Activated naive CD4-positive, alpha-beta T cell treated with anti-CD3 and anti-CD28 coated beads, Interleukin-2, amount 50 U/mL, for 24 hours (primary cell): ENCODE measurements around the gene CELF4.

Experiments
- H3K27ac Mint-ChIP-seq: one replicate; pipeline ENCODE4 v1.8.0; 2021; ENCODE audit warnings: mild to moderate bottlenecking, mixed read lengths
- H3K27me3 Mint-ChIP-seq: one replicate; pipeline ENCODE4 v1.8.0; 2021; ENCODE audit warnings: mixed read lengths
- H3K36me3 Mint-ChIP-seq: one replicate; pipeline ENCODE4 v1.8.0; 2021; ENCODE audit warnings: mixed read lengths
- H3K4me1 Mint-ChIP-seq: one replicate; pipeline ENCODE4 v1.8.0; 2021; ENCODE audit warnings: mixed read lengths
- H3K4me3 Mint-ChIP-seq: one replicate; pipeline ENCODE4 v1.8.0; 2021; ENCODE audit warnings: mild to moderate bottlenecking, mixed read lengths
- H3K9me3 Mint-ChIP-seq: one replicate; pipeline ENCODE4 v1.8.0; 2021; ENCODE audit warnings: mixed read lengths

CELF4 gene

GRCh38 chr18:37527395-37527794 lies 38.2 kb downstream of the CELF4 start:
- Mint-ChIP-seq H3K4me3 (no peak overlapping the region), H3K36me3 (no peaks in the 10 kb centered on the region), H3K4me1 (no peaks in the 10 kb centered on the region), H3K27ac (no peak overlapping the region), H3K27me3 (peaks cover 35% of the 10 kb centered on the region), H3K9me3 (no peaks in the 10 kb centered on the region)

- no peaks in the 10 kb centered on the region for H3K9me3 Mint-ChIP-seq
- H3K36me3 Mint-ChIP-seq = no peaks in the 10 kb centered on the region
- peaks cover 39% of the 10 kb centered on the region for H3K27me3 Mint-ChIP-seq
- no peak overlapping the region for H3K27ac Mint-ChIP-seq
- no peak overlapping the region for H3K4me3 Mint-ChIP-seq
- H3K4me1 Mint-ChIP-seq = no peaks in the 10 kb centered on the region
Measured at GRCh38 chr18:37525262-37525585, 40.4 kb downstream of the CELF4 start.

- no peak overlapping the region for H3K4me3 Mint-ChIP-seq
- H3K36me3 Mint-ChIP-seq = no peaks in the 10 kb centered on the region
- no peaks in the 10 kb centered on the region for H3K9me3 Mint-ChIP-seq
- H3K27me3 Mint-ChIP-seq = peaks cover 39% of the 10 kb centered on the region
- no peak overlapping the region for H3K27ac Mint-ChIP-seq
- no peaks in the 10 kb centered on the region for H3K4me1 Mint-ChIP-seq
Measured at GRCh38 chr18:37524498-37525261, 40.9 kb downstream of the CELF4 start.

DNA sequence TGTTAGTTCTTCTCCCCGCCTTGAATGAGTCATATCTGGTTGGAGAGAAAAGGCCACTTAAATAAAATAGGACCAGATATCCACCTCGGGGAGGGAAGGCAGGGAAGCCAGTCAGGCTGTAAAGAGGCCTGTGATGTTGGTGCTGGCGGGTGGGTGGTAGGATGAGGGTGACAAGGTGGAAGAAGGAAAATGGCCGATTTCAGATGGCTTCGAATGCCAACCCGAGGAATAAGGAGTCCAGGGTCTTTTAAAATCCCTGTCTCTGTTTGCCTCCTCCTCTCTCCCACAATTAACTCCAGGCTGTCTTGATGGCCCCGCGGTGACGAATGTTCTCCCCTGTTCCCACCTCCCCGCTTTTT lies 41.5 kb downstream of the CELF4 start:
- no peak overlapping the region for H3K4me3 Mint-ChIP-seq
- H3K27me3 Mint-ChIP-seq = peaks cover 37% of the 10 kb centered on the region
- no peak overlapping the region for H3K27ac Mint-ChIP-seq
- H3K36me3 Mint-ChIP-seq = no peaks in the 10 kb centered on the region
- H3K4me1 Mint-ChIP-seq = no peaks in the 10 kb centered on the region
- no peaks in the 10 kb centered on the region for H3K9me3 Mint-ChIP-seq

GRCh38 chr18:37521510-37522465 lies 43.8 kb downstream of the CELF4 start:
- Mint-ChIP-seq H3K9me3 (no peaks in the 10 kb centered on the region), H3K4me1 (no peaks in the 10 kb centered on the region), H3K4me3 (no peak overlapping the region), H3K27ac (no peak overlapping the region), H3K27me3 (peaks cover 33% of the 10 kb centered on the region), H3K36me3 (no peaks in the 10 kb centered on the region)

DNA sequence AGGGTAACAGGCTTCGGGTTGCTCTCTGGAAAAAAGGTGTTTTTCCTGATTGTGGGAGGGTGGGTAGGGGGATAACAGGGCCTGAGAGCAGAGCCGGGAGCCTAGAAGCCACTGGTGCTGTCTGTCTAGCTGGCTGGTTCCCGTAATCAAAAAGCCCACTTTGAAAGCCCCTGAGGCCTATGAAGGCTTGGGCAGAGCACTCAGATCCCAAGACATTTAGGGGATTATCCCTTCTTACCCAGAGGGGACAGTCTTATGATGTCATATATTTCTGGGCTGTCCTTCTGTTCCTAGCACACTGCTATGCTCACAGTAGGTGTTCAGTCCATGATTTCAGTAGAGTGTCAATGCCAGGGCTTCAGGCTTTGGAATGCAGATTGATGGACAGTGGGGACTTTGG lies 45.1 kb downstream of the CELF4 start:
- no peaks in the 10 kb centered on the region for H3K4me1 Mint-ChIP-seq
- H3K27me3 Mint-ChIP-seq = peaks cover 24% of the 10 kb centered on the region
- no peaks in the 10 kb centered on the region for H3K36me3 Mint-ChIP-seq
- H3K27ac Mint-ChIP-seq = no peak overlapping the region
- no peak overlapping the region for H3K4me3 Mint-ChIP-seq
- H3K9me3 Mint-ChIP-seq = no peaks in the 10 kb centered on the region

DNA sequence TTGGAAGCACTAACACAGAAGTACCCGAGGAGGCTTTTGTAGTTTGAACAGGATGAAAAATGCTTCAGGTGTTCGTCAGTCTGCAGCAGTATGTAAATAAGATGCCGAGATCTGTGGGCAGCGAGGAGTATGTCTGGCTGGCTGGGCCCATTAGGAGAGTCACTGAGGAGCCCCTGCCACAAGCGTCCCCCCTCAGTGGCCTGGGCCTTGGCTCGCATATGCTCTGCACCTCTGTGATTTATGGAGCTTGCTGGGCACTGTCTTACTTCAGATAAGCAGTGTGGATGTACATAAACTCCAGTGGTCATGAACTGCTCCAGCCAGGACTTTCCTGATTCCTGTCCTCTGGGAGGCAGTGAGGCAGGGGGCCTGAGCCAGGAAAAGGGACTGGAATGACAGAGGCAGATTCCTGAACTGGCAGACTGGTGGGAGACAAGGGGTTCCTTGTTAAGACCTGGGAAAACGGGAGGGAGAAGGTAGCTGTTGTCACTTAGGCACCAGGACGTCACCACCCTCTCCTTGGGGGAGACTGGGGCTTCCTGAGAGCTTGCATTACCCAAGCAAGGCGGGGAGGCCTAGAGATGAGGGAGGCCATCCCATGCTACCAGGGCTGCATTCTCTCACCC lies 46.0 kb downstream of the CELF4 start:
- H3K4me1 Mint-ChIP-seq = no peaks in the 10 kb centered on the region
- no peak overlapping the region for H3K4me3 Mint-ChIP-seq
- H3K9me3 Mint-ChIP-seq = no peaks in the 10 kb centered on the region
- H3K36me3 Mint-ChIP-seq = no peaks in the 10 kb centered on the region
- no peak overlapping the region for H3K27ac Mint-ChIP-seq
- H3K27me3 Mint-ChIP-seq = peaks cover 17% of the 10 kb centered on the region

GRCh38 chr18:37516361-37516853 lies 49.2 kb downstream of the CELF4 start:
- Mint-ChIP-seq H3K4me3 (no peak overlapping the region), H3K27me3 (no peaks in the 10 kb centered on the region), H3K36me3 (no peaks in the 10 kb centered on the region), H3K4me1 (no peaks in the 10 kb centered on the region), H3K27ac (no peak overlapping the region), H3K9me3 (peaks cover 2% of the 10 kb centered on the region)

DNA sequence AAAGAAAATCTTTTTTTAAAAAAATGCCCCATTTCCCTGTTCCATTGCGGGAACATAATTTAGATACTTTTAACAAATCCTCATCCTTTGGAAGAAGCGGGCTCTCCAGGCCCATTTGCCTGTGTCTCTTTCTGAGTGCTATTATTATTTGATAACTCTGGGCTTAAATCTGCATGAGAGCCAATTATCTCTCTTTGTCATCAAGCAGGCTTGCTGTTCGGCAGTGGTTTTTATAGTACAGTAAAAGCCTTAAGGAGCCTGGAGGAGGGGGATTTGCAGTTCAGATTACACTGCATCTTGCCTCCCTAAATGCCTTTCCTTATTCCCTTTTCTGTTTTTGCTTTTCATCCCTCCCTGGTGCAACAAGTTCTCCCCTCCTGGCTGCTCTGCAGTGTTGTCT lies 50.6 kb downstream of the CELF4 start:
- no peaks in the 10 kb centered on the region for H3K4me1 Mint-ChIP-seq
- H3K27ac Mint-ChIP-seq = no peak overlapping the region
- H3K36me3 Mint-ChIP-seq = no peaks in the 10 kb centered on the region
- no peak overlapping the region for H3K4me3 Mint-ChIP-seq
- no peaks in the 10 kb centered on the region for H3K27me3 Mint-ChIP-seq
- H3K9me3 Mint-ChIP-seq = peaks cover 4% of the 10 kb centered on the region

- no peak overlapping the region for H3K27ac Mint-ChIP-seq
- no peak overlapping the region for H3K4me3 Mint-ChIP-seq
- H3K9me3 Mint-ChIP-seq = peaks cover 4% of the 10 kb centered on the region
- H3K36me3 Mint-ChIP-seq = no peaks in the 10 kb centered on the region
- no peaks in the 10 kb centered on the region for H3K27me3 Mint-ChIP-seq
- no peaks in the 10 kb centered on the region for H3K4me1 Mint-ChIP-seq
Measured at GRCh38 chr18:37512400-37512799, 53.2 kb downstream of the CELF4 start.

DNA sequence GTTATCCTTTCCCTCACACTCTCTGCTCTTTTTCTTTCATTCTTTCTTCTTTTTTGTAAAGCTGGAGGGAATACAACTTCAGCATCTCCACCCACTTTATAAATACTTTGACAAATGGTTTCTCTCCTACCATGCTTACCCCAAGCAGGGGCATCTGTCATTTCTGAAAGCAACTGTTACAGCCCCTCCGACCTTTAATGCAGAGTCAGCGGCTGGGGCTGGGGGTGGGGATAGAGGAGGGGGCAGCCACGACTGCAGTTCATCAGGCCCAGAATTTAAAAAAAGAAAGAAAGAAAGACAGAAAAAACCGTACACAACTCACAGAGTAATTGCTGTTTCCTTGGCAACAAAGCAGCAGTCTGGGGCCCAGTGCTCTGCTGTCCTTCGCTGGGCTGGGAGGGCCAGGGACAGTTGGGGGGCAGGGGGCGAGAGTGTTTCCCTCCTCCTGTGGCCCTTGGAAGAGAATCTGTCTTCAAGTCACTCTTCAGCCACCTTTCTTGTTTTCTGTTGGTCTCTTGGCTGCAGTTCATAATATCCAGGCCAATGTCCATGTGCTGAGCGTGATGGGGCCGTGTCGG lies 53.8 kb downstream of the CELF4 start:
- peaks cover 4% of the 10 kb centered on the region for H3K9me3 Mint-ChIP-seq
- no peak overlapping the region for H3K4me3 Mint-ChIP-seq
- no peak overlapping the region for H3K27ac Mint-ChIP-seq
- H3K36me3 Mint-ChIP-seq = no peaks in the 10 kb centered on the region
- H3K27me3 Mint-ChIP-seq = no peaks in the 10 kb centered on the region
- no peaks in the 10 kb centered on the region for H3K4me1 Mint-ChIP-seq

- no peak overlapping the region for H3K4me3 Mint-ChIP-seq
- peaks cover 4% of the 10 kb centered on the region for H3K9me3 Mint-ChIP-seq
- H3K27ac Mint-ChIP-seq = no peak overlapping the region
- H3K27me3 Mint-ChIP-seq = no peaks in the 10 kb centered on the region
- no peaks in the 10 kb centered on the region for H3K36me3 Mint-ChIP-seq
- no peaks in the 10 kb centered on the region for H3K4me1 Mint-ChIP-seq
Measured at GRCh38 chr18:37509600-37509999, 56.0 kb downstream of the CELF4 start.

- no peaks in the 10 kb centered on the region for H3K4me1 Mint-ChIP-seq
- no peaks in the 10 kb centered on the region for H3K27me3 Mint-ChIP-seq
- peaks cover 4% of the 10 kb centered on the region for H3K9me3 Mint-ChIP-seq
Measured at GRCh38 chr18:37508207-37508606, 57.4 kb downstream of the CELF4 start.

GRCh38 chr18:37507239-37507638 lies 58.4 kb downstream of the CELF4 start:
- Mint-ChIP-seq H3K27ac (no peak overlapping the region), H3K4me1 (no peaks in the 10 kb centered on the region), H3K27me3 (no peaks in the 10 kb centered on the region), H3K36me3 (no peaks in the 10 kb centered on the region), H3K9me3 (peaks cover 4% of the 10 kb centered on the region), H3K4me3 (no peak overlapping the region)

More at GRCh38 chr18:37508207-37508606, 57.4 kb downstream of the CELF4 start:
- Mint-ChIP-seq H3K36me3 (no peaks in the 10 kb centered on the region), H3K27ac (no peak overlapping the region), H3K4me3 (no peak overlapping the region)

GRCh38 chr18:37506001-37506400 lies 59.6 kb downstream of the CELF4 start:
- H3K36me3 Mint-ChIP-seq = no peaks in the 10 kb centered on the region
- no peak overlapping the region for H3K4me3 Mint-ChIP-seq
- H3K4me1 Mint-ChIP-seq = no peaks in the 10 kb centered on the region
- no peaks in the 10 kb centered on the region for H3K9me3 Mint-ChIP-seq
- H3K27ac Mint-ChIP-seq = no peak overlapping the region
- H3K27me3 Mint-ChIP-seq = no peaks in the 10 kb centered on the region
